Suprapubic skin (tissue), 4 donors: Measurements from ENCODE around the gene SORCS2. TPM values are rescaled to one million over a fixed set of nuclear protein-coding genes. Genes with fewer than 3 reads are reported as not detected.

Source experiments
- DNase-seq, 2 donors: peaks; one replicate each; pipeline ENCODE4 v3.0.0-alpha.2; 2019; ENCODE audit warnings: low spot score in 2 of 2
- H3K27ac ChIP-seq: fragments of 200-600 bp; sonication (generic); one replicate; pipeline ENCODE4 v1.5.1; 2019
- H3K27me3 ChIP-seq: fragments of 200-600 bp; sonication (generic); one replicate; pipeline ENCODE4 v1.5.1; 2019
- H3K36me3 ChIP-seq: fragments of 200-600 bp; sonication (generic); one replicate; pipeline ENCODE4 v1.5.1; 2019
- H3K4me1 ChIP-seq: fragments of 200-600 bp; sonication (generic); one replicate; pipeline ENCODE4 v1.5.1; 2019
- H3K4me3 ChIP-seq: fragments of 200-600 bp; sonication (generic); one replicate; pipeline ENCODE4 v1.5.1; 2019; ENCODE audit warnings: mild to moderate bottlenecking
- H3K9me3 ChIP-seq: fragments of 200-600 bp; sonication (generic); one replicate; pipeline ENCODE4 v1.5.1; 2019
- EP300 ChIP-seq: sonication (generic); formaldehyde crosslinking; IDR thresholded peaks from one replicate; pipeline ENCODE4 v1.6.1; 2017; ENCODE audit warnings: antibody characterized with exemption
- POLR2A ChIP-seq, 2 donors: fragments of 450-650 bp; IDR thresholded peaks; one replicate each; pipeline ENCODE4 v1.6.1; 2017; ENCODE audit warnings: antibody characterized with exemption in 2 of 2, mild to moderate bottlenecking in 2 of 2, moderate library complexity in 2 of 2
- POLR2AphosphoS5 ChIP-seq, 3 donors: sonication (generic); formaldehyde crosslinking; IDR thresholded peaks; one replicate each; pipeline ENCODE4 v1.6.1; 2017; ENCODE audit warnings: antibody characterized with exemption in 3 of 3
- WGBS: methylation state at CpG from one replicate; pipeline ENCODE4 v1.1.5; 2018; 5-methylcytosine and 5-hydroxymethylcytosine counted together
- total RNA-seq, 4 donors: library from RNA; depleted of rRNA; stranded (reverse); fragments of >200 nt; gene quantifications; one replicate each; pipeline ENCODE4 v1.1.0, GENCODE V29; 2016
- TF ChIP-seq, protein P1 (sequence below), 2 donors: fragments of 200-600 bp in 1 of 2; fragments of 450-650 bp in 1 of 2; sonication (generic) in 1 of 2; IDR thresholded peaks; one replicate each; pipeline ENCODE4 v1.5.1; 2016 to 2019; ENCODE audit warnings: antibody characterized with exemption in 2 of 2, mild to moderate bottlenecking in 1 of 2, moderate library complexity in 1 of 2

SORCS2 gene
- total RNA-seq, 4 donors from 2014 or later = 0.94 to 4.6 (median 1.3) TPM

DNA sequence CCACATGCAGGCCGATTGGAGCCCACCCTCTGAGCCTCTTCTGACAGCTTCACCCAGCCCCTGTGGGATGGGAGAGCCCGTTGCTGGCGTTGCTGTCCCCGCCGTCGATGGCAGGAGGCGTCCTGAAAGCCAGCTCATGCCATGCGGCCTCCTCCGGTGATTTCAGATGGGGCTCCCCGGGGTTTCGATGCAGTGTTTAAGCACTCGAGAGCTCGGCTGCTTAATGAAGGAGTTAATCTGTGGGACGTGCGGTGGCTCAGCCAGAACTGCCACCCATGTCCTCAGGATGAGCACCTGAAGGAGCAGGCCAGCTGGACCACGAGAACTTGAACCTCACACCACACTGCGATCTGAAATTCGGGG, 95.6 kb downstream of the SORCS2 start:
- Histone ChIP-seq H3K9me3 (no peaks in the 10 kb centered on the region), H3K4me1 (peaks cover 21% of the 10 kb centered on the region), H3K27ac (no peak overlapping the region), H3K36me3 (no peaks in the 10 kb centered on the region), H3K4me3 (no peak overlapping the region), H3K27me3 (peaks cover 22% of the 10 kb centered on the region)
- no peak for DNase-seq
- 69% methylated on average over 17 of the region's 18 CpGs for WGBS
- TF ChIP-seq POLR2AphosphoS5 (IDR thresholded peaks at IDR 0.05) (no peak), EP300 (no peak), POLR2A (IDR thresholded peaks at IDR 0.05) (no peak)
- TF ChIP-seq, protein P1, sequence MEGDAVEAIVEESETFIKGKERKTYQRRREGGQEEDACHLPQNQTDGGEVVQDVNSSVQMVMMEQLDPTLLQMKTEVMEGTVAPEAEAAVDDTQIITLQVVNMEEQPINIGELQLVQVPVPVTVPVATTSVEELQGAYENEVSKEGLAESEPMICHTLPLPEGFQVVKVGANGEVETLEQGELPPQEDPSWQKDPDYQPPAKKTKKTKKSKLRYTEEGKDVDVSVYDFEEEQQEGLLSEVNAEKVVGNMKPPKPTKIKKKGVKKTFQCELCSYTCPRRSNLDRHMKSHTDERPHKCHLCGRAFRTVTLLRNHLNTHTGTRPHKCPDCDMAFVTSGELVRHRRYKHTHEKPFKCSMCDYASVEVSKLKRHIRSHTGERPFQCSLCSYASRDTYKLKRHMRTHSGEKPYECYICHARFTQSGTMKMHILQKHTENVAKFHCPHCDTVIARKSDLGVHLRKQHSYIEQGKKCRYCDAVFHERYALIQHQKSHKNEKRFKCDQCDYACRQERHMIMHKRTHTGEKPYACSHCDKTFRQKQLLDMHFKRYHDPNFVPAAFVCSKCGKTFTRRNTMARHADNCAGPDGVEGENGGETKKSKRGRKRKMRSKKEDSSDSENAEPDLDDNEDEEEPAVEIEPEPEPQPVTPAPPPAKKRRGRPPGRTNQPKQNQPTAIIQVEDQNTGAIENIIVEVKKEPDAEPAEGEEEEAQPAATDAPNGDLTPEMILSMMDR (IDR thresholded peaks at IDR 0.05) = no peak

DNA sequence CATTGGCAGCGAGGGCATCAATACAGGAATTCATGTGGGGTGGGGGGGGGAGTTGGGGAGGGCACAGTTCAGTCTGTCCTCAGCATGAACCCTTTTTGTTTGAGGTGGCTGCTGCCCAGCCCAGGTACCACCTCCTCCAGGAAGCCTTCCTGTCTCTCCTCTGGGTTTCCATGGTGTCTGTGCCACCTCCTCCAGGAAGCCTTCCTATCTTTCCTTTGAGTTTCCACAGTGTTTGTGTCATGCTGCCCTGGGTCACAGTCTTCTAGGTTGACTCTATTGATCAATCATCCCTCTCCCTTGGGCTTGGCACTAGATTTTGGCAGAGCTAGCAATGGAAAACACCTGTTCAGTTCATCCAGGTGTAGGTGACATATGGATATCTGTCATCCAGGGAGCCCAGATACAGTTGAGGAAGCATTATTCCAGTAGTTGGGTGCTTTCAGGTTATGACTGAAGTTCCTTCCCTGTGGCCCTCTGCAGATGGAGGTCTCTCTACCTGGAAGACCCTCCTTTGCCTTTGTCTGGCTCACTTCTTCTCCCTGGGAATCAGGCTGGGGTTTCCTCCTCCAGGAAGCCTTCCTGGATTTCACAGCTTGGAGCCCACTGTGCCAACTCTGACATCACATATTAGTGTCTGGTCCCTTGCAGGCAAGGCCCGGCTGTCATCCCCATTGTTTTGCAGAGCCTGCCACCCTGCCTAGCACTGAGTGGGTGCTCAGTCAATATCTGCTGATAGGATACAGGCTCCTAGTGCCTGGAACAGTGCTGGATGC, 96.6 kb downstream of the SORCS2 start:
- Histone ChIP-seq H3K36me3 (no peaks in the 10 kb centered on the region), H3K27ac (no peak overlapping the region), H3K4me3 (no peak overlapping the region), H3K4me1 (peaks cover 21% of the 10 kb centered on the region), H3K27me3 (peaks cover 25% of the 10 kb centered on the region), H3K9me3 (no peaks in the 10 kb centered on the region)
- no peak for TF ChIP-seq POLR2AphosphoS5 (IDR thresholded peaks at IDR 0.05)
- DNase-seq = no peak
- 67% methylated on average over 1 of the region's 2 CpGs for WGBS

DNA sequence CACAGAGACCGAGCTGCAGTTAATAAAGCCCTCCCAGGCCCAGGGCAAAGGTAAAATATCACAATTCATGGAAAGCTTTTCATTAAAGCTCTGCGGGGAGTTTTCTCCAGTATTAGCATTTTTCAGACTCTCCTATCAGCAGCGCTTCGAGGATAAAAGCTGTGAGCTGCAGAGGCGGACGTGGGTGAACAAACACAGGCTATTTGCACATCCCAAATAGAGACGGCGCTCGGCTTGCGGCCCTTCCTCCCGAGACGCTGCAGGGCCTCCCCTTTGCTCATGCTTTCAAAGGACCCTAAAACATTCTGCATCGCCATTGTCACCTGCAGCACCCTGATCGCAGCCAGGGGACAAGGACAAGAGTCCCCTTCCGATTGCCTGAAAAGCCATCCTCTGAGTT, 97.3 kb downstream of the SORCS2 start:
- Histone ChIP-seq H3K4me1 (peaks cover 21% of the 10 kb centered on the region), H3K27ac (no peak overlapping the region), H3K4me3 (no peak overlapping the region), H3K9me3 (no peaks in the 10 kb centered on the region), H3K27me3 (peaks cover 25% of the 10 kb centered on the region), H3K36me3 (no peaks in the 10 kb centered on the region)
- whole genome bisulfite sequencing = 90% methylated on average over 15 of the region's 15 CpGs
- no peak for DNase-seq
- TF ChIP-seq EP300 (no peak), POLR2A (IDR thresholded peaks at IDR 0.05) (no peak), POLR2AphosphoS5 (IDR thresholded peaks at IDR 0.05) (no peak)
- TF ChIP-seq, protein P1 (IDR thresholded peaks at IDR 0.05) = no peak

DNA sequence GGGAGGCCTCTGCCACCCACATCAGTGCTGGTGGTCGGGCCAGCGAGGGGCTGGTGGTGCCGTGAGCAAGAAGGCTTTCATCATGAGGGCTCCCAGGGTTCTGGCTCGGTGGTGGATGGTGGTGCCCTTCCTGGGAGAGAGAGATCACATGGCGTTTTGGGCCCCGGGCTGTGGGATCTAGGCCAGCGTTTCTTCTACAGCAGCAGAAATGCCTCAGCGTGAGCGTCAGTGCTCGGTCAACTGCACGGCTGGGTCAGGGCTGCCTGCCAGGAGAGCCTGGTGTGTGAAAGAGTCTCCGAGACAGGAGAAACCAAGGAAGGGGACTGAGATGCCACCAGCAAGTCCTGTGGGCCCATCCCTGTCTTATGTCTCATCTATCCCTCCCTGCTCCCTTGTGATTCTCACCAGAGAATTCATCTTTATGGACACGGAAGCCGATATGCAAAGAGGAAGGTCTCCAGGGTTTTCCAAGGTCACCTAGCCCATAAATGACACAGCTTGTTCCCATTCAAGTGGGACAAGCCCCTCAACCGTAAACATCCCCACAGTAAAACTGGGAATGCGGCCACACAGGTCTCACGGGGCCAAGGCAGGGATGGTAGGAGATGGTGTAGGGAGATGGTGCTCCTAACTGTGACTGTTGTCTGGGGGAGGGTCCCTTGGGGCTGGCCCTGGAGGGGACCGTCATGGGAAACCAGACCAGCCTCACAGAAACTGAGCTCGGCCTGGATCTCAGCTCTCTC, 99.2 kb downstream of the SORCS2 start:
- TF ChIP-seq, protein P1 (IDR thresholded peaks at IDR 0.05) = no peak
- Histone ChIP-seq H3K27ac (no peak overlapping the region), H3K27me3 (peaks cover 33% of the 10 kb centered on the region), H3K4me3 (no peak overlapping the region), H3K4me1 (peaks cover 12% of the 10 kb centered on the region), H3K9me3 (no peaks in the 10 kb centered on the region), H3K36me3 (no peaks in the 10 kb centered on the region)
- 48% methylated on average over 19 of the region's 19 CpGs for WGBS
- no peak for DNase-seq

DNA sequence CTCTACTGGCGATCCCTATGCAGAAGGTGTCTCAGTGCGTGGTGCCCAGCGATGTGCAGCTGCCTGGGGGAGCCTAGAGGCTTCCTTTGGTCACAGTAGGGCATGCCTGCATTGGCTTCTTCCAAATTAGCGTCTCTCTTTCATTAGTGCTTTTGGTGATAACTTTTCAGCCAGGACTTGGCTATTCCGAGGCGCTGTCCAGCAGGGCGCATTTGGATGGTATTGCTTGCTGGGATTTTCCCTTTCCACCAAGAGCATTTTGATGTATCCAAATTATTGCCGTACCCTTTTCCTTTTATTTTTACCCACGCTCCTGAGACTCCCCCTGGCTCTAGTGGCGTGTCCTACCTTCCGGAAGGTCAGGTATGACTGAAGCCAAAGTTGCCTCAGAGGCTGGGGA, 101.4 kb downstream of the SORCS2 start:
- no peak overlapping the region for H3K27ac ChIP-seq
- no peak for DNase-seq
- no peaks in the 10 kb centered on the region for H3K9me3 ChIP-seq
- no peaks in the 10 kb centered on the region for H3K36me3 ChIP-seq
- H3K4me3 ChIP-seq = no peak overlapping the region
- H3K4me1 ChIP-seq = peaks cover 10% of the 10 kb centered on the region
- no peak for TF ChIP-seq POLR2A (IDR thresholded peaks at IDR 0.05)
- TF ChIP-seq EP300 = no peak
- TF ChIP-seq POLR2AphosphoS5 (IDR thresholded peaks at IDR 0.05) = no peak
- TF ChIP-seq, protein P1 (IDR thresholded peaks at IDR 0.05) = no peak
- WGBS = 90% methylated on average over 10 of the region's 11 CpGs
- H3K27me3 ChIP-seq = peaks cover 20% of the 10 kb centered on the region
